GM15510 (cell line): ENCODE data around the gene FHOD3.

Source experiments
- POLR2A ChIP-seq: IDR thresholded peaks from 3 replicates; pipeline ENCODE4 v1.6.1; 2011; ENCODE audit warnings: borderline replicate concordance; ENCODE audit not compliant: insufficient read length; ENCODE audit errors: extremely low read depth

FHOD3 gene

GRCh38 chr18:36389027-36389426 is 91.5 kb downstream of the FHOD3 start:
- no peak for TF ChIP-seq POLR2A

- no peak for TF ChIP-seq POLR2A
Observed at GRCh38 chr18:36389811-36390581, 92.5 kb downstream of the FHOD3 start.

- no peak for TF ChIP-seq POLR2A
Observed at GRCh38 chr18:36391426-36392145, 94.1 kb downstream of the FHOD3 start.

- no peak for TF ChIP-seq POLR2A
Observed at GRCh38 chr18:36392164-36392978, 94.9 kb downstream of the FHOD3 start.

DNA sequence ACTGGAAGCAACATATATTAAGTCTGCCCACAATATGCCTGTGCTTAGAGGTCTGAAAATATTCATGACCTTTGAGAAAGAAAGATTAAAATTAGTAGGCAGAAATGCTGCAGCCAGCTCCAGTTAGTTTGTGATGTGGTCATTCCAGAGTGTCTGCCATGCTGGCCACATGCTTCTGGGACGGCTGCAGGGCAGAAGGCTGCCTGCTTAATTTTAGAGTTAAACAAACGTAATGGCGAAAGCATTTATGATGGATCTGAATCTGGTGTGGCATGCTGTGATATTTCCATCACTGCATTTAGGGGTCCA is 95.4 kb downstream of the FHOD3 start:
- TF ChIP-seq POLR2A: no peak

DNA sequence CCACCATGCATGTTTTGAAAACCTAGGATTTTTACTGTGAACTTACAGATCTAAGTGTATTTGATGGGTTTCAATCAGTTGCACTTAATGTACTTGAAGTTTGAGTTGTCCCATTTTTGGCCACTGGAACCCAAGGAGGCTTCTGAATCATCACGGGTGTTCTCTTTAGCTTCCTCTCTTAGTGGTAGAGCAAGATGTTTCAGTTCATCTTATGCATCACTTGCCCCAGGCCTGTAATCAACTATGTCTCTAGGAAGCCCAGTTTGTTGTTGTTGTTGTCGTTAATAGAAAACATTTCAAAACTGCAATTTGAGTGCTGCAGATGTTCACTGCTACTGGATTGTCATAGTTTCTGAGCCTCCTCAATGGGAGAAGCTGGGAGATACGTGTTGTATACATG is 97.0 kb downstream of the FHOD3 start:
- no peak for TF ChIP-seq POLR2A

GRCh38 chr18:36396190-36396589 is 98.7 kb downstream of the FHOD3 start:
- TF ChIP-seq POLR2A: no peak

GRCh38 chr18:36397033-36397432 is 99.5 kb downstream of the FHOD3 start:
- no peak for TF ChIP-seq POLR2A

GRCh38 chr18:36398419-36398818 is 100.9 kb downstream of the FHOD3 start:
- TF ChIP-seq POLR2A: no peak

DNA sequence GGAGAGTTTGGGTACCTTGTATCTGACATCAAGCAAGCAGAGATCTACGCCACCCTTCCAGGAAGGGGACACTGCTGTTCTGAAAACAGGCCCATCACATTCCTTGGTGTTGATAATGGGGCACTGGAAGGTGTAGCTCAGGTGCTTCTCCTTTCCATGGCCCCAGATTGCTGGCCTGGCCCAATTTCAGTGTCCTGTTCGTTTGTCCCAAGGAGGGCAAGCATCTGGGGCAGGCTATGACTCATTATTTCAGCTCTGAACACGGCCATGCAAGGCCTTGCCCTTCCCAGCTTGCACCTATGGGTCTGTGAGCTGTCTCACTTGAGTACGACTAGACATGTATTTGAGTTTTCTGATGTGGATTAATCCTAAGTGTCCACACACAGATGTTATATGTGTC is 101.5 kb downstream of the FHOD3 start:
- no peak for TF ChIP-seq POLR2A

DNA sequence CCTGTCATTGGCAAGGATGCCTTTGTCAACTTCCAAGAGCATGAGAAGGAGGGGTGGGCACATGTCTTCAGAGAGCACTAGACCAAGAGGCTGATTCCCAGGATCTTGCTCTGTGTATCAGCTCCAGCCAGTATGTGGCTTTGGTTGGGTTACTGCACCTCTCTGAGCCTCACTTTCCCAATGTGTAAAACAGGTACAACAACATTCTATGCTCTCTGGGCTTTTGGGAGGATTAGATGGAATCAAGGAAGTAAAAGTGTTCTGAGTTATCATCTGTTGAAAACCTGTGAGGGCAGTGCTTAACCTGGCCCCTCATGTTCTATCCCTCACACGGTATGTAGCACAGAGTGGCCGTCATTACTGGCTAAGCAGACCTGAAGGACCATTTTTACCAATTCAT is 103.9 kb downstream of the FHOD3 start:
- TF ChIP-seq POLR2A: no peak

GRCh38 chr18:36402765-36403396 is 105.4 kb downstream of the FHOD3 start:
- TF ChIP-seq POLR2A: no peak

- no peak for TF ChIP-seq POLR2A
Observed at GRCh38 chr18:36403896-36404820, 106.6 kb downstream of the FHOD3 start.

- TF ChIP-seq POLR2A: no peak
Observed at GRCh38 chr18:36405611-36406010, 108.1 kb downstream of the FHOD3 start.
